Neuronal stem cell (in vitro differentiated cells): ENCODE measurements around the gene NAALADL2.

Experiments used
- DNase-seq: peaks from one replicate; pipeline ENCODE4 v3.0.0-alpha.2; 2013; ENCODE audit warnings: low spot score
- H2AFZ ChIP-seq: one replicate; pipeline ENCODE4 v1.6.1; 2013; ENCODE audit warnings: mild to moderate bottlenecking, low read length, inconsistent platforms
- H2AK5ac ChIP-seq: 2 replicates; pipeline ENCODE4 v1.6.1; 2013; ENCODE audit warnings: low read depth, mild to moderate bottlenecking, inconsistent platforms, low read length, moderate library complexity, mixed read lengths
- H2BK120ac ChIP-seq: 2 replicates; pipeline ENCODE4 v1.6.1; 2013; ENCODE audit warnings: low read depth, mild to moderate bottlenecking, inconsistent platforms, low read length, moderate library complexity, mixed read lengths
- H2BK12ac ChIP-seq: one replicate; pipeline ENCODE4 v1.6.1; 2013; ENCODE audit warnings: low read length, inconsistent platforms
- H2BK15ac ChIP-seq: 2 replicates; pipeline ENCODE4 v1.6.1; 2013; ENCODE audit warnings: mild to moderate bottlenecking, low read length, inconsistent platforms, mixed read lengths
- H2BK5ac ChIP-seq: one replicate; pipeline ENCODE4 v1.6.1; 2013; ENCODE audit warnings: inconsistent platforms, mild to moderate bottlenecking, low read length, moderate library complexity
- H3K14ac ChIP-seq: one replicate; pipeline ENCODE4 v1.6.1; 2013; ENCODE audit warnings: low read length, inconsistent platforms
- H3K18ac ChIP-seq: 2 replicates; pipeline ENCODE4 v1.6.1; 2013; ENCODE audit warnings: low read length, inconsistent platforms
- H3K23ac ChIP-seq: 2 replicates; pipeline ENCODE4 v1.6.1; 2013; ENCODE audit warnings: low read depth, mild to moderate bottlenecking, mixed read lengths, low read length, inconsistent platforms; ENCODE audit not compliant: poor library complexity
- H3K27ac ChIP-seq: replicated peaks from 3 replicates; pipeline ENCODE4 v1.5.1; 2013; ENCODE audit warnings: low read length, inconsistent platforms
- H3K27me3 ChIP-seq, 3 experiments: 2 replicates each; pipeline ENCODE4 v1.6.1; 2013; ENCODE audit warnings: low read length in 3 of 3, mild to moderate bottlenecking in 2 of 3, inconsistent platforms in 1 of 3, low read depth in 1 of 3, mixed read lengths in 1 of 3, moderate library complexity in 1 of 3; ENCODE audit not compliant: control insufficient read depth in 3 of 3, insufficient read depth in 3 of 3
- H3K36me3 ChIP-seq, 2 donors: replicated peaks in 1 of 2; 2 replicates each; pipeline ENCODE4 v1.6.1; 2013; ENCODE audit warnings: low read length in 2 of 2; ENCODE audit not compliant: control insufficient read depth in 2 of 2, insufficient read depth in 2 of 2
- H3K4ac ChIP-seq: 2 replicates; pipeline ENCODE4 v1.6.1; 2013; ENCODE audit warnings: inconsistent platforms, mild to moderate bottlenecking, low read length, moderate library complexity
- H3K4me1 ChIP-seq, 2 donors: 1 replicate in 1 of 2; 2 replicates in 1 of 2; pipeline ENCODE4 v1.6.1; 2013; ENCODE audit warnings: low read length in 2 of 2, low read depth in 1 of 2; ENCODE audit not compliant: control insufficient read depth in 2 of 2, insufficient read depth in 1 of 2
- H3K4me2 ChIP-seq: one replicate; pipeline ENCODE4 v1.6.1; 2013; ENCODE audit warnings: mild to moderate bottlenecking, low read length, inconsistent platforms; ENCODE audit not compliant: insufficient read depth, poor library complexity, severe bottlenecking
- H3K4me3 ChIP-seq, 2 donors: 2 replicates each; pipeline ENCODE4 v1.5.1; 2013; ENCODE audit warnings: low read length in 2 of 2, mild to moderate bottlenecking in 2 of 2, inconsistent platforms in 1 of 2, moderate library complexity in 1 of 2
- H3K79me1 ChIP-seq: one replicate; pipeline ENCODE4 v1.6.1; 2013; ENCODE audit warnings: low read depth, mild to moderate bottlenecking, inconsistent platforms, low read length, moderate library complexity
- H3K9ac ChIP-seq: one replicate; pipeline ENCODE4 v1.6.1; 2013; ENCODE audit warnings: mild to moderate bottlenecking, low read depth, low read length, inconsistent platforms; ENCODE audit not compliant: poor library complexity
- H3K9me3 ChIP-seq, 2 donors: replicated peaks in 1 of 2; 2 replicates each; pipeline versions ENCODE3 to v1.6.1; 2013; ENCODE audit warnings: low read length in 2 of 2, mild to moderate bottlenecking in 2 of 2, inconsistent platforms in 1 of 2, low read depth in 1 of 2, mixed read lengths in 1 of 2, moderate library complexity in 1 of 2; ENCODE audit not compliant: control insufficient read depth in 2 of 2, insufficient read depth in 1 of 2
- H4K8ac ChIP-seq: one replicate; pipeline ENCODE4 v1.6.1; 2013; ENCODE audit warnings: low read depth, mild to moderate bottlenecking, inconsistent platforms, low read length, moderate library complexity
- H4K91ac ChIP-seq: one replicate; pipeline ENCODE4 v1.6.1; 2013; ENCODE audit warnings: low read length, low read depth, mild to moderate bottlenecking, inconsistent platforms; ENCODE audit not compliant: poor library complexity
- WGBS, 2 donors: extraction: QIAGEN DNeasy Blood & Tissue Kit; methylation state at CpG; one replicate each; pipeline ENCODE4 v1.1.7; 2013; ENCODE audit warnings: missing lambda C conversion rate in 2 of 2, mixed read lengths in 1 of 2; ENCODE audit not compliant: insufficient read length in 2 of 2, insufficient replicate concordance in 1 of 2; ENCODE audit errors: extremely low coverage in 2 of 2; 5-methylcytosine and 5-hydroxymethylcytosine counted together

The NAALADL2 gene

GRCh38 chr3:175255698-175256097, 396.6 kb downstream of the NAALADL2 start:
- H3K27me3 ChIP-seq, result no peaks in the 10 kb centered on the region
- peaks cover 0 to 5% of the 10 kb centered on the region in 2 donors for H3K4me1 ChIP-seq
- H3K4me3 ChIP-seq, result no peak overlapping the region
- no peak overlapping the region for H3K4ac ChIP-seq
- no peak overlapping the region for H3K18ac ChIP-seq
- H2BK15ac ChIP-seq, result no peak overlapping the region
- no peak overlapping the region for H3K9ac ChIP-seq
- no peaks in the 10 kb centered on the region for H3K36me3 ChIP-seq
- no peak overlapping the region for H2BK12ac ChIP-seq
- DNase-seq, result no peak
- H3K23ac ChIP-seq, result no peak overlapping the region
- H2BK120ac ChIP-seq, result no peak overlapping the region
- no peaks in the 10 kb centered on the region for H3K9me3 ChIP-seq
- no peak overlapping the region for H3K4me2 ChIP-seq
- no peak overlapping the region for H3K14ac ChIP-seq
- H2BK5ac ChIP-seq, result no peak overlapping the region
- no peak overlapping the region for H4K8ac ChIP-seq
- H2AK5ac ChIP-seq, result no peak overlapping the region
- H3K79me1 ChIP-seq, result no peaks in the 10 kb centered on the region
- no peak overlapping the region for H3K27ac ChIP-seq
- H2AFZ ChIP-seq, result no peak overlapping the region
- H4K91ac ChIP-seq, result no peak overlapping the region
- no CpG with 5 or more reads among the region's 1 CpG for WGBS, 2 donors

GRCh38 chr3:175257123-175257522, 398.0 kb downstream of the NAALADL2 start:
- Histone ChIP-seq H4K8ac (no peak overlapping the region), H3K4me2 (no peak overlapping the region), H2BK12ac (no peak overlapping the region), H3K79me1 (no peaks in the 10 kb centered on the region), H3K4me3 (no peak overlapping the region), H3K14ac (no peak overlapping the region), H2AFZ (no peak overlapping the region), H3K4ac (no peak overlapping the region), H3K27ac (no peak overlapping the region), H3K27me3 (no peaks in the 10 kb centered on the region), H2AK5ac (no peak overlapping the region), H3K36me3 (no peaks in the 10 kb centered on the region), H4K91ac (no peak overlapping the region), H3K23ac (no peak overlapping the region), H3K4me1 (peaks cover 0 to 5% of the 10 kb centered on the region in 2 donors), H2BK120ac (no peak overlapping the region), H2BK5ac (no peak overlapping the region), H2BK15ac (no peak overlapping the region), H3K9me3 (no peaks in the 10 kb centered on the region), H3K18ac (no peak overlapping the region), H3K9ac (no peak overlapping the region)
- no peak for DNase-seq

GRCh38 chr3:175258763-175259162, 399.6 kb downstream of the NAALADL2 start:
- H3K4me3 ChIP-seq, result no peak overlapping the region
- no peak overlapping the region for H2BK12ac ChIP-seq
- WGBS, 2 donors, result no CpG with 5 or more reads among the region's 4 CpGs
- H3K14ac ChIP-seq, result no peak overlapping the region
- H3K36me3 ChIP-seq, result no peaks in the 10 kb centered on the region
- no peak overlapping the region for H3K27ac ChIP-seq
- no peak overlapping the region for H2AK5ac ChIP-seq
- no peak overlapping the region for H2BK5ac ChIP-seq
- H3K23ac ChIP-seq, result no peak overlapping the region
- no peaks in the 10 kb centered on the region for H3K9me3 ChIP-seq
- no peak overlapping the region for H2BK120ac ChIP-seq
- no peak overlapping the region for H3K18ac ChIP-seq
- no peak overlapping the region for H3K4me2 ChIP-seq
- no peak overlapping the region for H3K9ac ChIP-seq
- no peak overlapping the region for H4K8ac ChIP-seq
- no peak for DNase-seq
- no peak overlapping the region for H4K91ac ChIP-seq
- no peaks in the 10 kb centered on the region for H3K27me3 ChIP-seq
- no peak overlapping the region for H2BK15ac ChIP-seq
- no peak overlapping the region for H3K4ac ChIP-seq
- no peaks in the 10 kb centered on the region for H3K4me1 ChIP-seq
- no peak overlapping the region for H2AFZ ChIP-seq
- H3K79me1 ChIP-seq, result no peaks in the 10 kb centered on the region

GRCh38 chr3:175260145-175260794, 401.1 kb downstream of the NAALADL2 start:
- H4K91ac ChIP-seq, result no peak overlapping the region
- DNase-seq, result no peak
- H3K23ac ChIP-seq, result no peak overlapping the region
- H3K4me1 ChIP-seq, result no peaks in the 10 kb centered on the region
- no peak overlapping the region for H2BK120ac ChIP-seq
- H3K4ac ChIP-seq, result no peak overlapping the region
- no peak overlapping the region for H3K9ac ChIP-seq
- no peak overlapping the region for H4K8ac ChIP-seq
- no peak overlapping the region for H3K14ac ChIP-seq
- H3K79me1 ChIP-seq, result no peaks in the 10 kb centered on the region
- H2BK15ac ChIP-seq, result no peak overlapping the region
- no peaks in the 10 kb centered on the region for H3K36me3 ChIP-seq
- H3K9me3 ChIP-seq, result no peaks in the 10 kb centered on the region
- no peak overlapping the region for H2BK12ac ChIP-seq
- H3K27me3 ChIP-seq, result no peaks in the 10 kb centered on the region
- H3K4me2 ChIP-seq, result no peak overlapping the region
- H3K4me3 ChIP-seq, result no peak overlapping the region
- WGBS, 2 donors, result no CpG with 5 or more reads among the region's 3 CpGs
- H2AK5ac ChIP-seq, result no peak overlapping the region
- no peak overlapping the region for H2BK5ac ChIP-seq
- H3K27ac ChIP-seq, result no peak overlapping the region
- no peak overlapping the region for H2AFZ ChIP-seq
- H3K18ac ChIP-seq, result no peak overlapping the region
